Left lung (tissue), 10 donors: ENCODE data around the gene KMT2B. TPM values are rescaled to one million over a fixed set of nuclear protein-coding genes. Genes with fewer than 3 reads are reported as not detected.

Source experiments
- ATAC-seq: fragments of 200-7000 bp; cut with Tn5 transposase; one replicate; pipeline ENCODE4 v1.9.1; 2020; ENCODE audit warnings: moderate library complexity
- DNase-seq, 4 donors: peaks; one replicate each; pipeline ENCODE4 v3.0.0-alpha.2; 2013 to 2020
- H3K27ac ChIP-seq, 2 donors: fragments of 200-600 bp; sonication (generic) in 1 of 2; one replicate each; pipeline versions ENCODE4 v1.5.0 to v1.8.0; 2020 to 2021
- H3K27me3 ChIP-seq, 2 donors: fragments of 200-600 bp; sonication (generic) in 1 of 2; one replicate each; pipeline versions ENCODE4 v1.5.0 to v1.8.0; 2020 to 2021
- H3K36me3 ChIP-seq, 2 donors: fragments of 200-600 bp; sonication (generic) in 1 of 2; one replicate each; pipeline versions ENCODE4 v1.5.0 to v1.8.0; 2020 to 2021
- H3K4me1 ChIP-seq, 2 donors: fragments of 200-600 bp; one replicate each; pipeline ENCODE4 v1.8.0; 2021
- H3K4me3 ChIP-seq, 2 donors: fragments of 200-600 bp; sonication (generic) in 1 of 2; one replicate each; pipeline versions ENCODE4 v1.5.0 to v1.8.0; 2020 to 2021; ENCODE audit warnings: mild to moderate bottlenecking in 1 of 2
- H3K9me3 ChIP-seq, 2 donors: fragments of 200-600 bp; sonication (generic) in 1 of 2; one replicate each; pipeline versions ENCODE4 v1.5.0 to v1.8.0; 2020 to 2021
- CTCF ChIP-seq, 2 donors: fragments of 200-600 bp; sonication (generic) in 1 of 2; IDR thresholded peaks; one replicate each; pipeline versions ENCODE4 v1.5.0 to v1.8.0; 2021; ENCODE audit warnings: antibody characterized with exemption in 2 of 2
- intact Hi-C, 2 donors: fragments of 100-400 bp; cut with DNase I; formaldehyde crosslinking; loops; one replicate each; pipeline versions ENCODE4 v1.11.2 to v1.14.2; 2022
- polyA plus RNA-seq, 6 donors: library from polyadenylated mRNA; unstranded; fragments of 120-200 nt; gene quantifications; one replicate each; pipeline ENCODE4 v1.2.1, GENCODE V29; 2013; ENCODE audit not compliant: insufficient read length in 6 of 6
- total RNA-seq, 2 donors: library from RNA; stranded (reverse); fragmentation: NEBNext Ultra II Directional; extraction: Animal tissue kit (Norgen Biotek cat#: 25700); gene quantifications; one replicate each; pipeline ENCODE4 v1.2.1, GENCODE V29; 2021
- donor health status: DM: no; HTN: yes; CAD: no.
- donor health status: DM: no; HTN: no; CAD: no.

The KMT2B gene
- total and polyA plus RNA-seq, 8 donors, result 27.9 to 39.1 (median 33.9) TPM

GRCh38 chr19:35777086-35777841 is 59.5 kb downstream of the KMT2B start:
- no peak for ATAC-seq

GRCh38 chr19:35777961-35778360 is 60.2 kb downstream of the KMT2B start:
- Histone ChIP-seq H3K36me3 (peaks cover 0 to 42% of the 10 kb centered on the region in 2 donors), H3K27ac (no peak overlapping the region), H3K4me1 (peaks cover 0 to 17% of the 10 kb centered on the region in 2 donors), H3K4me3 (no peak overlapping the region), H3K9me3 (no peaks in the 10 kb centered on the region), H3K27me3 (no peaks in the 10 kb centered on the region)
- no peak for TF ChIP-seq CTCF (IDR thresholded peaks at IDR 0.05)
- intact Hi-C loops, result no loop called here
- DNase-seq, result no peak
- no peak for ATAC-seq

More at GRCh38 chr19:35777086-35777841, 59.5 kb downstream of the KMT2B start:
- no peaks in the 10 kb centered on the region for H3K27me3 ChIP-seq
- H3K9me3 ChIP-seq, result no peaks in the 10 kb centered on the region
- no peak overlapping the region for H3K27ac ChIP-seq
- H3K4me3 ChIP-seq, result no peak overlapping the region
- H3K36me3 ChIP-seq, result peaks cover 0 to 35% of the 10 kb centered on the region in 2 donors
- peaks cover 0 to 17% of the 10 kb centered on the region in 2 donors for H3K4me1 ChIP-seq
- TF ChIP-seq CTCF (IDR thresholded peaks at IDR 0.05), result no peak
- DNase-seq, result no peak
- intact Hi-C loops, result no loop called here

GRCh38 chr19:35779033-35779432 is 61.2 kb downstream of the KMT2B start:
- ATAC-seq (no peak), DNase-seq (no peak)
- Histone ChIP-seq H3K27ac (no peak overlapping the region), H3K36me3 (peaks cover 0 to 45% of the 10 kb centered on the region in 2 donors), H3K4me1 (peaks cover 0 to 17% of the 10 kb centered on the region in 2 donors), H3K27me3 (no peaks in the 10 kb centered on the region), H3K9me3 (no peaks in the 10 kb centered on the region), H3K4me3 (no peak overlapping the region)
- TF ChIP-seq CTCF (IDR thresholded peaks at IDR 0.05), result no peak
- intact Hi-C loops, result no loop called here

- no peak for ATAC-seq
- TF ChIP-seq CTCF (IDR thresholded peaks at IDR 0.05), result no peak
- peaks cover 0 to 9% of the 10 kb centered on the region in 2 donors for H3K4me1 ChIP-seq
- intact Hi-C loops, result no loop called here
- no peak overlapping the region for H3K27ac ChIP-seq
- no peaks in the 10 kb centered on the region for H3K27me3 ChIP-seq
- H3K36me3 ChIP-seq, result peaks cover 0 to 51% of the 10 kb centered on the region in 2 donors
- peak in 1 of 4 donors; percentile 75 for DNase-seq
- no peak overlapping the region for H3K4me3 ChIP-seq
- H3K9me3 ChIP-seq, result no peaks in the 10 kb centered on the region
Measured at GRCh38 chr19:35780058-35780457, 62.3 kb downstream of the KMT2B start.

GRCh38 chr19:35780717-35781116 is 62.9 kb downstream of the KMT2B start:
- no peaks in the 10 kb centered on the region for H3K9me3 ChIP-seq
- no peak overlapping the region for H3K4me3 ChIP-seq
- no peak overlapping the region for H3K27ac ChIP-seq
- ATAC-seq (no peak), DNase-seq (no peak)
- no peaks in the 10 kb centered on the region for H3K27me3 ChIP-seq
- peaks cover 0 to 8% of the 10 kb centered on the region in 2 donors for H3K4me1 ChIP-seq
- H3K36me3 ChIP-seq, result peaks cover 0 to 58% of the 10 kb centered on the region in 2 donors
- no peak for TF ChIP-seq CTCF (IDR thresholded peaks at IDR 0.05)
- intact Hi-C loops, result no loop called here
